ENCODE data around the gene NPBWR2.

The NPBWR2 gene

GRCh38 chr20:64106435-64106961 is 867 bp downstream of the NPBWR2 start:
- DNase-seq (ENCODE audit: low read depth): no peak

GRCh38 chr20:64105846-64106434 is 1.4 kb downstream of the NPBWR2 start:
- H3K4me3 ChIP-seq (ENCODE audit: low read depth, low read length): no peak overlapping the region
- DNase-seq (ENCODE audit: low read depth): no peak

More at GRCh38 chr20:64106435-64106961, 867 bp downstream of the NPBWR2 start:
- H3K4me3 ChIP-seq (ENCODE audit: low read depth, low read length): no peak overlapping the region

- no peak for DNase-seq (ENCODE audit: low read depth)
Measured at GRCh38 chr20:64104667-64105451, 2.5 kb downstream of the NPBWR2 start.

GRCh38 chr20:64103871-64104666 is 3.3 kb downstream of the NPBWR2 start:
- no peak for DNase-seq (ENCODE audit: low read depth)
- H3K4me3 ChIP-seq (ENCODE audit: low read depth, low read length): no peak overlapping the region

More at GRCh38 chr20:64104667-64105451, 2.5 kb downstream of the NPBWR2 start:
- H3K4me3 ChIP-seq (ENCODE audit: low read depth, low read length): no peak overlapping the region

- H3K4me3 ChIP-seq (ENCODE audit: low read depth, low read length): no peak overlapping the region
- no peak for DNase-seq (ENCODE audit: low read depth)
Measured at GRCh38 chr20:64102647-64103354, 4.6 kb downstream of the NPBWR2 start.

- H3K4me3 ChIP-seq (ENCODE audit: low read depth, low read length): peak overlapping the region; percentile 5
Measured at GRCh38 chr20:64101731-64102621, 5.4 kb downstream of the NPBWR2 start.

GRCh38 chr20:64100946-64101688 is 6.2 kb downstream of the NPBWR2 start:
- no peak for DNase-seq (ENCODE audit: low read depth)
- no peak overlapping the region for H3K4me3 ChIP-seq (ENCODE audit: low read depth, low read length)

More at GRCh38 chr20:64101731-64102621, 5.4 kb downstream of the NPBWR2 start:
- DNase-seq (ENCODE audit: low read depth): no peak

- no peak for DNase-seq (ENCODE audit: low read depth)
- H3K4me3 ChIP-seq (ENCODE audit: low read depth, low read length): no peak overlapping the region
Measured at GRCh38 chr20:64100566-64100888, 6.8 kb downstream of the NPBWR2 start.

- no peak overlapping the region for H3K4me3 ChIP-seq (ENCODE audit: low read depth, low read length)
- DNase-seq (ENCODE audit: low read depth): no peak
Measured at GRCh38 chr20:64099880-64100565, 7.3 kb downstream of the NPBWR2 start.

GRCh38 chr20:64099086-64099786 is 8.1 kb downstream of the NPBWR2 start:
- no peak overlapping the region for H3K4me3 ChIP-seq (ENCODE audit: low read depth, low read length)
- no peak for DNase-seq (ENCODE audit: low read depth)

GRCh38 chr20:64098471-64099013 is 8.8 kb downstream of the NPBWR2 start:
- DNase-seq (ENCODE audit: low read depth): no peak
- no peak overlapping the region for H3K4me3 ChIP-seq (ENCODE audit: low read depth, low read length)

- no peak for DNase-seq (ENCODE audit: low read depth)
Measured at GRCh38 chr20:64096535-64096934, 10.8 kb downstream of the NPBWR2 start.

GRCh38 chr20:64095927-64096326 is 11.4 kb downstream of the NPBWR2 start:
- no peak overlapping the region for H3K4me3 ChIP-seq (ENCODE audit: low read depth, low read length)

More at GRCh38 chr20:64096535-64096934, 10.8 kb downstream of the NPBWR2 start:
- no peak overlapping the region for H3K4me3 ChIP-seq (ENCODE audit: low read depth, low read length)

GRCh38 chr20:64095455-64095854 is 11.9 kb downstream of the NPBWR2 start:
- DNase-seq (ENCODE audit: low read depth): no peak
- H3K4me3 ChIP-seq (ENCODE audit: low read depth, low read length): no peak overlapping the region

More at GRCh38 chr20:64095927-64096326, 11.4 kb downstream of the NPBWR2 start:
- DNase-seq (ENCODE audit: low read depth): no peak

- H3K4me3 ChIP-seq (ENCODE audit: low read depth, low read length): no peak overlapping the region
- no peak for DNase-seq (ENCODE audit: low read depth)
Measured at GRCh38 chr20:64093013-64093503, 14.3 kb downstream of the NPBWR2 start.
